PC-9 (cell line): Measurements from ENCODE around the gene IQCK. TPM values are rescaled to one million over a fixed set of nuclear protein-coding genes. Genes with fewer than 3 reads are reported as not detected.

Source experiments
- BruUV-seq: library from RNA; stranded (reverse); fragments of 400-500 nt; replicated peaks from 2 replicates; lab custom pipeline; 2021; lab: Mats Ljungman, UMichigan
- CTCF ChIA-PET: fragments of 300-600 bp; sonication (Branson Sonifier 250); formaldehyde crosslinking; loops from one replicate; lab custom pipeline; 2022; ENCODE audit warnings: antibody characterized with exemption; lab: Charles Lee
- POLR2A ChIA-PET: fragments of 300-600 bp; sonication (Branson Sonifier 250); formaldehyde crosslinking; loops from one replicate; lab custom pipeline; 2022; ENCODE audit warnings: antibody characterized with exemption; ENCODE audit not compliant: unreplicated experiment; lab: Charles Lee
- DNase-seq, 2 experiments: peaks; one replicate each; pipeline versions ENCODE4 v3.0.0 to v3.0.0-alpha.2; 2015 to 2022; ENCODE audit warnings: mixed read lengths in 1 of 2
- H2AFZ ChIP-seq: fragments of 200-600 bp; sonication (generic); 2 replicates; pipeline ENCODE4 v1.8.1; 2017; ENCODE audit warnings: antibody characterized with exemption
- H3F3A ChIP-seq: fragments of 200-600 bp; sonication (generic); 2 replicates; pipeline ENCODE4 v1.8.1; 2017; ENCODE audit warnings: antibody characterized with exemption, mild to moderate bottlenecking, low read depth; ENCODE audit not compliant: insufficient read depth
- H3K27ac ChIP-seq: fragments of 200-600 bp; sonication (generic); 2 replicates; pipeline ENCODE4 v1.6.1; 2016; ENCODE audit warnings: mixed run types
- H3K27me3 ChIP-seq: fragments of 200-600 bp; sonication (generic); 2 replicates; pipeline ENCODE4 v1.6.1; 2016; ENCODE audit warnings: low read depth, mixed run types; ENCODE audit not compliant: insufficient read depth
- H3K36me3 ChIP-seq: fragments of 200-600 bp; sonication (generic); 2 replicates; pipeline ENCODE4 v1.6.1; 2016; ENCODE audit warnings: low read depth, mixed run types
- H3K4me1 ChIP-seq: fragments of 200-600 bp; sonication (generic); replicated peaks from 2 replicates; pipeline ENCODE4 v1.6.1; 2016; ENCODE audit warnings: mixed run types; ENCODE audit not compliant: insufficient read depth
- H3K4me2 ChIP-seq: fragments of 200-600 bp; sonication (generic); 2 replicates; pipeline ENCODE4 v1.6.1; 2017; ENCODE audit warnings: mixed run types
- H3K4me3 ChIP-seq: fragments of 200-600 bp; sonication (generic); 2 replicates; pipeline ENCODE4 v1.6.1; 2016; ENCODE audit warnings: mixed run types
- H3K79me2 ChIP-seq: fragments of 200-600 bp; sonication (generic); 2 replicates; pipeline ENCODE4 v1.6.1; 2017; ENCODE audit warnings: low read depth, mixed run types
- H3K9me2 ChIP-seq: fragments of 200-600 bp; sonication (generic); 2 replicates; pipeline ENCODE4 v1.8.1; 2017; ENCODE audit warnings: mild to moderate bottlenecking; ENCODE audit not compliant: insufficient read depth
- H3K9me3 ChIP-seq: fragments of 200-600 bp; sonication (generic); 2 replicates; pipeline ENCODE4 v1.8.1; 2016; ENCODE audit warnings: low read depth; ENCODE audit not compliant: insufficient read depth
- H4K20me1 ChIP-seq: fragments of 200-600 bp; sonication (generic); 2 replicates; pipeline ENCODE4 v1.8.1; 2017; ENCODE audit not compliant: insufficient read depth
- CTCF ChIP-seq: fragments of 200-600 bp; sonication (generic); conservative IDR thresholded peaks from 2 replicates; pipeline ENCODE4 v1.6.1; 2017; ENCODE audit warnings: mixed run types, antibody characterized with exemption, mild to moderate bottlenecking, moderate library complexity
- EZH2 ChIP-seq: fragments of 200-600 bp; sonication (generic); IDR thresholded peaks from 2 replicates; pipeline ENCODE4 v1.8.0; 2017; ENCODE audit warnings: antibody characterized with exemption, low read depth
- intact Hi-C: fragments of 100-400 bp; cut with micrococcal nuclease; formaldehyde crosslinking; loops from one replicate; pipeline ENCODE4 v1.10.0; 2022; ENCODE audit not compliant: unreplicated experiment
- total RNA-seq: library from RNA; stranded (reverse); gene quantifications from 2 replicates; pipeline ENCODE4 v1.2.3, GENCODE V29; 2021

IQCK gene
- total RNA-seq, 1 experiment from 2014 or later = 21.6 TPM

GRCh38 chr16:19875900-19876299 is 157.8 kb downstream of the IQCK start:
- no peak for DNase-seq
- no peak overlapping the region for H3K4me3 ChIP-seq
- H3K79me2 ChIP-seq = no peaks in the 10 kb centered on the region
- no TSS peak for BruUV-seq
- H3F3A ChIP-seq = no peaks in the 10 kb centered on the region
- no peaks in the 10 kb centered on the region for H3K4me1 ChIP-seq
- no peak for TF ChIP-seq EZH2
- no peak for TF ChIP-seq CTCF
- no peak overlapping the region for H2AFZ ChIP-seq
- H3K9me3 ChIP-seq = no peaks in the 10 kb centered on the region
- intact Hi-C loops = no loop called here
- H3K36me3 ChIP-seq = no peaks in the 10 kb centered on the region
- POLR2A ChIA-PET = interaction anchor here (0.6 kb wide), 1 partner anchor 195 kb away, joined by 36 read pairs; no protein-coding TSS in a partner anchor
- no peaks in the 10 kb centered on the region for H4K20me1 ChIP-seq
- no peaks in the 10 kb centered on the region for H3K27me3 ChIP-seq
- H3K27ac ChIP-seq = no peak overlapping the region
- no peaks in the 10 kb centered on the region for H3K9me2 ChIP-seq
- H3K4me2 ChIP-seq = no peak overlapping the region
- CTCF ChIA-PET = interaction anchor here (0.7 kb wide), 1 partner anchor 228 kb away, joined by 3 read pairs; no protein-coding TSS in a partner anchor

GRCh38 chr16:19876501-19877059 is 158.5 kb downstream of the IQCK start:
- H3K36me3 ChIP-seq = no peaks in the 10 kb centered on the region
- no peak overlapping the region for H3K4me3 ChIP-seq
- no TSS peak for BruUV-seq
- no peaks in the 10 kb centered on the region for H3K27me3 ChIP-seq
- TF ChIP-seq CTCF (no peak), EZH2 (no peak)
- ChIA-PET POLR2A (no interaction called here), CTCF (interaction anchor here (0.7 kb wide), 1 partner anchor 229 kb away, joined by 3 read pairs; no protein-coding TSS in a partner anchor)
- DNase-seq = no peak
- H3K9me2 ChIP-seq = no peaks in the 10 kb centered on the region
- no peaks in the 10 kb centered on the region for H3F3A ChIP-seq
- H3K27ac ChIP-seq = no peak overlapping the region
- H2AFZ ChIP-seq = no peak overlapping the region
- intact Hi-C loops = no loop called here
- H3K4me2 ChIP-seq = no peak overlapping the region
- H3K4me1 ChIP-seq = no peaks in the 10 kb centered on the region
- H3K9me3 ChIP-seq = no peaks in the 10 kb centered on the region
- H4K20me1 ChIP-seq = no peaks in the 10 kb centered on the region
- no peaks in the 10 kb centered on the region; the same call in 1 of the 2 replicates for H3K79me2 ChIP-seq

GRCh38 chr16:19878757-19879156 is 160.7 kb downstream of the IQCK start:
- CTCF ChIA-PET = no interaction called here
- Histone ChIP-seq H3K27me3 (no peaks in the 10 kb centered on the region), H3F3A (no peaks in the 10 kb centered on the region), H3K4me3 (no peak overlapping the region), H2AFZ (no peak overlapping the region), H3K79me2 (peaks cover 19% of the 10 kb centered on the region), H3K36me3 (no peaks in the 10 kb centered on the region), H4K20me1 (no peaks in the 10 kb centered on the region), H3K9me3 (no peaks in the 10 kb centered on the region), H3K4me1 (no peaks in the 10 kb centered on the region), H3K27ac (no peak overlapping the region), H3K4me2 (no peak overlapping the region), H3K9me2 (no peaks in the 10 kb centered on the region)
- TF ChIP-seq EZH2 = no peak
- no peak for TF ChIP-seq CTCF
- intact Hi-C loops = no loop called here
- POLR2A ChIA-PET = no interaction called here
- DNase-seq = no peak
- BruUV-seq = no TSS peak
